WI38 (cell line): ENCODE results near the gene ARG2.

Experiments used
- H3K4me3 ChIP-seq: 2 replicates; pipeline ENCODE4 v1.5.1; 2011; ENCODE audit warnings: low read depth, mild to moderate bottlenecking, control low read depth, low read length
- CTCF ChIP-seq: IDR thresholded peaks from 2 replicates; pipeline ENCODE4 v1.5.1; 2012; ENCODE audit warnings: low read depth, mild to moderate bottlenecking, control low read depth, low read length

ARG2 gene

DNA sequence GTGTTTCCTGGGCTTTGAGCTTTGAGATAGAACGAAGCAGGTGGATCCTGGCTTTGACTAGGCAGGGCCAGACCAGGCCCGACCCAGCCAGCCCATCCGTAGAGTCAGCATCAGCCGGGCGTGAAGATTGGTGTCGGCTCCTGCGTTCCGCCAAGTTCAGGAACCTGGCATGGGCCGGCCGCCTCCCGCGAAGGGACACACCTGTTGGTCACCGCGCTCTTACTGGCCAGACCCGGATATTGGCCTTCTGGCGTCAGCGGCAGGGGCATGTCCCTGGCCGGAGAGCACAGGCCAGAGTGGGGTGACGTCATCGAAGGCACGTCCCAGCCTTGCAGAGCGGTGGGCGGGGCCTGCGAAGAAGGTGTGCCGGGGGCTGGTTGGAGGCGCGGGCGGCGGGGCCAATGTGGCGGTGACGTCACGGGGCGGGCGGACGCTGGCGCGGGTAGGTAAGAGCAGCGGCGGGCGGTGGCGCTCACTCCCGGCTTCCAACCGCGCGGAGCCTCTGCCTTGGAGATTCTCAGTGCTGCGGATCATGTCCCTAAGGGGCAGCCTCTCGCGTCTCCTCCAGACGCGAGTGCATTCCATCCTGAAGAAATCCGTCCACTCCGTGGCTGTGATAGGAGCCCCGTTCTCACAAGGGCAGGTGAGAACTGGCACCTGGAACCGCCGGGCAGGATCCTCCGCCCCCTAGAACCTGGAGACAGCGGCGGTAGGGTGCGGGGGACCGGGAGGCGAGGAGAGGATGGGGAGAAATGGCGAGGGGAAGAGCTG is at the start of gene ARG2:
Gene ARG2 (plus strand): TSS at position 475 of the 771 bp plus-strand sequence. CDS start 58 bp downstream, at position 533.
- H3K4me3 ChIP-seq: peak within 1 kb of the TSS; percentile 70
- no peak for TF ChIP-seq CTCF

DNA sequence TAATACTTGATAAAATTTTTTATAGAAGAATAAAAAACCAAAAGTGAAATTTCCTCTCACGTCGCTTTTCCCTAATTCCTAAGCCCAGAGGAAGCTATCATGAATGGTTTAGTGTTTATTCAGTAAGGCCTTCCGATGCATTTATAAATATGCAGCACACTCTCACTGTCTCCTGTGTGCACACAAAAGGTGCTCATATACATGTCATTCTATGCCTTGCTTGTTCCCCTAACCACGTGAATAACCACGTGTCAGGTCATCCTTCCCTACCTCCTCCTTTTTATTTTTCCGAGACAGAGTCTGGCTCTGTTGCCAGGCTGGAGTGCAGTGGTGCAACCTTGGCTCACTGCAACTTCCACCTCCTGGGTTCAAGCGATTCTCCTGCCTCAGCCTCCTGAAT is 49.3 kb upstream of the ARG2 start:
- no peak for TF ChIP-seq CTCF
- no peak overlapping the region for H3K4me3 ChIP-seq

- peak; percentile 78 for TF ChIP-seq CTCF
- H3K4me3 ChIP-seq: no peak overlapping the region
Measured at GRCh38 chr14:67571275-67571990, 48.3 kb upstream of the ARG2 start.

- TF ChIP-seq CTCF: no peak
- no peak overlapping the region for H3K4me3 ChIP-seq
Measured at GRCh38 chr14:67571991-67572323, 47.8 kb upstream of the ARG2 start.

DNA sequence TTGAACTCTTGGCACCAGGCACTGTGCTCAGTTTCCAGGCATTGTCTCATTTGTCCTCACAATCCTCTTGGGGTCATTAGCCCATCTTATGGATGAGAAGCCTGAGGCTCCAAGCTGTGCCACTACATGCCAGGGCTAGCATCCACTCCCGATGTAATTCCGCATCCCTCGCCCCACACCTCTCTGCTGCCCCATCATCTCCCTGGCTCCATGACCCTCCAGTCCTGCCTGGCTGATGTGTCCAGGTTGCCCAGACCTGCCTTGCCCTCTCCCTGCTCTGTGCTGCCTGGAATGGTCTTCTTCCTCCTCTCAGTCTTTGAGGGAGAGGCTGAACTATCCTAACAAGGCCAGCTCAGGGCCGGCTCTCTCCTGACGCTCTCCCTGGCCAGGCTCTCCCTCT is 47.1 kb upstream of the ARG2 start:
- no peak for TF ChIP-seq CTCF
- no peak overlapping the region for H3K4me3 ChIP-seq

DNA sequence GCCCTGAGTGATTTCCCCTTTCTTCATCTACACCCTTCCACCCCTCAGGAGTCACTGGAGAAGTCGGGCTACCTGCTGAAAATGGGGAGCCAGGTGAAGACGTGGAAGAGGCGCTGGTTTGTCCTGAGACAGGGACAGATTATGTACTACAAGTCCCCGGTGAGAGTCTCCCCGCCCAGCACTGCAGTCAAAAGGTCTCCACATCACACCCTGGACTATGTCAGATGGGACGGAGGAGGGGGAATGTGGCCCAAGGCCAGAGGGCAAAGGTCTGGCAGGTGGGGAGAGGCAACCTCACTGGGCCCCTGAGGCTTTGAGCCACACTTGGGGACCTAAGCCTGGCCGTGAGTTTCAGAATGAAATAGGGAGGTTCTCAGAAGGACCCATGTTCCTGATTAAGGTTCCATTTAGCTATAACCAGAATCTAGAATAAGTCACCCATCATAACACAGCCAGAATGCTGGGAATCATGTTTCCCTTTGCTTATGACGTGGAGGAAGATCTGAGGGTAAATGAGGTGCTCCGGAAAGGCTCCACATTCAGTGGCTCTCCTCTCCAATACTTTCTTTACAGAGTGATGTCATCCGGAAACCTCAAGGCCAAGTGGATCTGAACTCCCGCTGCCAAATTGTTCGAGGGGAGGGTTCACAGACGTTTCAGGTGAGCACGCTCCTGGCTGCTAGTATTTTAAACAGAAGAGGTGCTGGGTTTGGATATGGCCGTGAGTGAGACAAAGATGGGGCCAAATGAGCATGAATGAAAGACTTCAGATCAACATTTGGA is 46.3 kb upstream of the ARG2 start:
- no peak for TF ChIP-seq CTCF
- H3K4me3 ChIP-seq: no peak overlapping the region
